Transverse colon (tissue), 3 donors: ENCODE data around the gene FNDC1.

Experiments
- EP300 ChIP-seq: sonication (generic); formaldehyde crosslinking; IDR thresholded peaks from one replicate; pipeline ENCODE4 v1.6.1; 2017; ENCODE audit warnings: antibody characterized with exemption, low read depth
- POLR2AphosphoS5 ChIP-seq, 3 donors: sonication (generic); formaldehyde crosslinking; IDR thresholded peaks; one replicate each; pipeline ENCODE4 v1.6.1; 2016; ENCODE audit warnings: antibody characterized with exemption in 3 of 3

GRCh38 chr6:159220093-159220492 lies 50.9 kb downstream of the FNDC1 start:
- TF ChIP-seq EP300 (no peak), POLR2AphosphoS5 (IDR thresholded peaks at IDR 0.05) (no peak)
